ENCODE data around the gene APOL1. TPM values are rescaled to one million over a fixed set of nuclear protein-coding genes. Genes with fewer than 3 reads are reported as not detected.

Gene APOL1
- total RNA-seq, 1 donor from 2014 or later, result 15.2 TPM

DNA sequence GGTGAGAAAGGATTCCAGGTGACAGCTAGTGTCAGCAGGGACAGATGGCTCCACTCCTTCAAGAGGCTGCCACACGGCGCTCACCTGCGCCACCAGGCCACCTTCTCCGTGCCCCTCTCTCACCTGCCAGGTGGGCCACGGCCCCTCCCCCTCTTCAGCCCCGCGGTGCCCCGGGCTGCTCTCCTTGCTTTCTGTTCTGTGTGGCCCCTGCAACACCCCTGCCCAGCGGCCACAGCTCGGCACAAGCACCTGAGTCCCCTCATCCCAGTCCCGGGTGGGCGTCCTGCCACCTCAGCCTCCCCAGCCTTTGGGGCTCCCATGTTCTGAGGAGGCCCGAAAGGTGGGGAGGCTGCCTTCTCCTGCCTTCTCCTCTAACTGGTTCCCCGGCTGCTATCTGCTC lies 46.4 kb downstream of the APOL1 start:
- intact Hi-C loops (cut with micrococcal nuclease), result no loop called here
- Histone ChIP-seq H3K4me3 (no peak overlapping the region), H3K27me3 (ENCODE audit: low read depth) (no peaks in the 10 kb centered on the region), H3K4me1 (peaks cover 10% of the 10 kb centered on the region), H3K27ac (replicated peaks) (peak overlapping the region; percentile 32), H3K9me3 (replicated peaks) (no peaks in the 10 kb centered on the region), H3K36me3 (peaks cover 100% of the 10 kb centered on the region)
- TF ChIP-seq, protein P1, sequence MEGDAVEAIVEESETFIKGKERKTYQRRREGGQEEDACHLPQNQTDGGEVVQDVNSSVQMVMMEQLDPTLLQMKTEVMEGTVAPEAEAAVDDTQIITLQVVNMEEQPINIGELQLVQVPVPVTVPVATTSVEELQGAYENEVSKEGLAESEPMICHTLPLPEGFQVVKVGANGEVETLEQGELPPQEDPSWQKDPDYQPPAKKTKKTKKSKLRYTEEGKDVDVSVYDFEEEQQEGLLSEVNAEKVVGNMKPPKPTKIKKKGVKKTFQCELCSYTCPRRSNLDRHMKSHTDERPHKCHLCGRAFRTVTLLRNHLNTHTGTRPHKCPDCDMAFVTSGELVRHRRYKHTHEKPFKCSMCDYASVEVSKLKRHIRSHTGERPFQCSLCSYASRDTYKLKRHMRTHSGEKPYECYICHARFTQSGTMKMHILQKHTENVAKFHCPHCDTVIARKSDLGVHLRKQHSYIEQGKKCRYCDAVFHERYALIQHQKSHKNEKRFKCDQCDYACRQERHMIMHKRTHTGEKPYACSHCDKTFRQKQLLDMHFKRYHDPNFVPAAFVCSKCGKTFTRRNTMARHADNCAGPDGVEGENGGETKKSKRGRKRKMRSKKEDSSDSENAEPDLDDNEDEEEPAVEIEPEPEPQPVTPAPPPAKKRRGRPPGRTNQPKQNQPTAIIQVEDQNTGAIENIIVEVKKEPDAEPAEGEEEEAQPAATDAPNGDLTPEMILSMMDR (IDR thresholded peaks at IDR 0.05; ENCODE audit: borderline replicate concordance), result no peak
- DNase-seq, result no peak

DNA sequence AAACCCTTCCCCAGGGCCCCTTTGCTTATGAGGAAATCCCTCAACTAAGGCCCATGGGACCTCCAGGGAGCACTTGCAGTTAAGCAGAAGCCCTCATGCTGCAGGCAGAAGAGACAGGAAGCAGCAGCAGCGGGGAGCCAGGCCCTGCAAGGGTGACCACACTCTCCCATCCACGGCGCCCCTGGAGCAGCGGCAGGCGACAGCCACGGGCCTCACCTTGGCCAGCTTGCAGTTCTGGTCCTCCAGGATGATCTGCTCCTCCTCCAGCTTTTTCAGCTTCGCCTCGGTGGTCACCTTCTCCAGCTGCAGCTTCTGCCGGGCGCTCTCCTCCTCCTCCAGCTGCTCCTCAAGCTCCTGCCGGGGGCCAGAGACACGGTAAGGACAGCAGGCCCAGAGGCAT lies 47.0 kb downstream of the APOL1 start:
- Histone ChIP-seq H3K27ac (replicated peaks) (peak overlapping the region; percentile 32), H3K36me3 (peaks cover 100% of the 10 kb centered on the region), H3K9me3 (replicated peaks) (no peaks in the 10 kb centered on the region), H3K4me1 (peaks cover 14% of the 10 kb centered on the region), H3K4me3 (no peak overlapping the region), H3K27me3 (ENCODE audit: low read depth) (no peaks in the 10 kb centered on the region)
- TF ChIP-seq, protein P1 (IDR thresholded peaks at IDR 0.05; ENCODE audit: borderline replicate concordance), result no peak
- intact Hi-C loops (cut with micrococcal nuclease), result loop anchor here (5.0 kb wide), 1 partner anchor 172 kb away; no protein-coding TSS in a partner anchor
- DNase-seq, result no peak

DNA sequence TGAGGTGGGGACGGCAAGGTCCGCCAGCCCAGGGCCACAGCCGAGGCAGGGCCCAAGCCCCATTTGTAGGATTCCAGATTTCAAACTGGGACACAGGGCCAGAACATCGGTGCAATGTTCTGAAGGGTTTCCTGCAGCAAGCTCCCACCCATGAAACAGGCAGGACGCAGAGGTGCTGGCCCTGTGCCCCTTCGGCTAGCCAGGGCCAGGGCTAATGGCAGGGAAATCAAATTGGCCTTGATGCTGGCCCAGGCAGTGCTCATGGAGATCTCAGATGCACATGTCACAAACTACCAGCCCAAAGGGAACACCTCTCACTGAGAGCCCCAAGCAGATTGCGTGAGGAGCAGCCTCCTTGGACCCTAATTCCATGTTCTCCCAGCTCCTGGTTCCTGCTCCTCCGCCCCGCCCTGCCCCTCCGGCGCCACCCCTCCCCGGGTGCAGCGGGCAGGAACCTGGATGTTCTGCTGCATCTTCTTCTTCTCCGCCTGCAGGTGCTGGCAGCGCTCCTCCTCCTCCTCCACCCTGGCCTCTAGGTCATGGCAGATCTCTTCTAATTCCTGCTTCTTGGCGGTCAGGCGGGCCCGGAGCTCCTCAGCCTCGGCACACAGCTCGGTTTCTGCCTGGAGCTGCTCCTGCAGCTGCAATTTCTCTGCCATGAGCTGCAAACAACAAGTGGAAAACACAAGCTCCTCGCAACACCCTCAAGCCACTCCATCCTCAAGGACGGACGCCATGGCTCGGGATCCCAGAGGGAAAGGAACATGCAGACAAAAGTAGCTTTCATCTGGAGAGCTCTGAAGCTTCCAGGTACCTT lies 47.7 kb downstream of the APOL1 start:
- DNase-seq, result no peak
- TF ChIP-seq, protein P1 (IDR thresholded peaks at IDR 0.05; ENCODE audit: borderline replicate concordance), result no peak
- Histone ChIP-seq H3K27ac (replicated peaks) (peak overlapping the region; percentile 22), H3K4me3 (no peak overlapping the region), H3K36me3 (peaks cover 100% of the 10 kb centered on the region), H3K4me1 (peaks cover 15% of the 10 kb centered on the region), H3K9me3 (replicated peaks) (no peaks in the 10 kb centered on the region), H3K27me3 (ENCODE audit: low read depth) (no peaks in the 10 kb centered on the region)
- intact Hi-C loops (cut with micrococcal nuclease), result loop anchor here (5.0 kb wide), 1 partner anchor 172 kb away; no protein-coding TSS in a partner anchor

DNA sequence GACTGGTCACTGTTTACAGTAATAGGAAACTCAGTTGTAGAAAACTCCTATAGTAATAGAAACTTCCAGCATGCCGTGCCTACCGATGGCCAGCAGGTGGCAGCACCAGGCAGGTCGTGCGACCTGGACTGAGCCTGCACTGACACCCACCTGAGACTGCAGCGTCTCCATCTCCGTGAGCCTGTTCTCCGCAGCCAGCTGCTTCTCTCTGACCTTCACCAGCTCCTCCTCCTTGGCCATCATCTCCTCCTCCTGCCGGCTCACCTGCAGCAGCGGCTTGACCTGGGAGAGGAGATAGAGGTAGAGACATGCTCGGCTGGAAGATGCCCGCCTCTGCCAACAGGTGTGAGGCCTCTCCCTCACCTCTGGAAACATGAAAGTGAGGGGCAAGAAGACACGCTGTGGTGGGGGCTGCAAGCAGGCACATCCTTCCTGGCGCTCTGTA lies 48.5 kb downstream of the APOL1 start:
- peak overlapping the region; percentile 22 for H3K27ac ChIP-seq (replicated peaks)
- intact Hi-C loops (cut with micrococcal nuclease), result loop anchor here (5.0 kb wide), 1 partner anchor 171 kb away; no protein-coding TSS in a partner anchor

DNA sequence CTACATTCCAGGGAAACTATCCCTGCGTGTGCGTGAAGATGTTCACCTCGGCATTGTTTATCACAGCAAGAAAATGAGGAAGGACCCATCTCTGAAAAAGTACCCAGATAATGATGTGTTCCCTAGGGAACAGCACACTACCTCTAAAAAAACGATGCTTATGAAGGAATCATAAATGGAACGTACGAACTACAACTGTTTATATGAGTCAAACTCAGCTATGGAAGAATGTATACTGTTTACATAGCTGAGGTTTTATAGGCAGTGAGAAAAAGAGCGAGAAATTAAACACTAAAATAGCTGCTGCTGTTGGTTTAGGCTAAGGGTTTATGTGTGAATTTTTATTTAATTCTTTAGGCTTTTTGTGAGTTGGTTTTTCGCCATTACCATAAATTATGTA lies 48.9 kb downstream of the APOL1 start:
- DNase-seq, result no peak
- H3K27me3 ChIP-seq (ENCODE audit: low read depth), result no peaks in the 10 kb centered on the region
- no peaks in the 10 kb centered on the region for H3K9me3 ChIP-seq (replicated peaks)
- H3K27ac ChIP-seq (replicated peaks), result peak overlapping the region; percentile 22
- H3K4me3 ChIP-seq, result no peak overlapping the region
- TF ChIP-seq, protein P1 (IDR thresholded peaks at IDR 0.05; ENCODE audit: borderline replicate concordance), result no peak
- peaks cover 100% of the 10 kb centered on the region for H3K36me3 ChIP-seq
- H3K4me1 ChIP-seq, result peaks cover 15% of the 10 kb centered on the region
- intact Hi-C loops (cut with micrococcal nuclease), result loop anchor here (5.0 kb wide), 1 partner anchor 170 kb away; no protein-coding TSS in a partner anchor

More for the DNA sequence above, 48.5 kb downstream of the APOL1 start:
- TF ChIP-seq, protein P1 (IDR thresholded peaks at IDR 0.05; ENCODE audit: borderline replicate concordance), result peak; percentile 96
- no peaks in the 10 kb centered on the region for H3K9me3 ChIP-seq (replicated peaks)
- peaks cover 15% of the 10 kb centered on the region for H3K4me1 ChIP-seq
- DNase-seq, result peak; percentile 67
- peaks cover 100% of the 10 kb centered on the region for H3K36me3 ChIP-seq
- H3K27me3 ChIP-seq (ENCODE audit: low read depth), result no peaks in the 10 kb centered on the region
- H3K4me3 ChIP-seq, result no peak overlapping the region
